ENCODE measurements around the gene ABR. TPM values are rescaled to one million over a fixed set of nuclear protein-coding genes. Genes with fewer than 3 reads are reported as not detected.
"Not testable (repeated sequence)": the region's sequence is repeated elsewhere in the genome, so short reads cannot be mapped to it uniquely, and the experiment has no call there.

The ABR gene
- total RNA-seq, 1 donor from 2014 or later: 34.7 TPM

GRCh38 chr17:1121442-1121817, 58.4 kb downstream of the ABR start:
- DNase-seq (ENCODE audit: low read depth in 2 of 2): not testable (repeated sequence)

- DNase-seq (ENCODE audit: low read depth in 2 of 2): no peak
Observed at GRCh38 chr17:1120596-1121441, 59.0 kb downstream of the ABR start.

GRCh38 chr17:1119924-1120323, 59.9 kb downstream of the ABR start:
- no peak for DNase-seq (ENCODE audit: low read depth in 2 of 2)

- DNase-seq (ENCODE audit: low read depth in 2 of 2): no peak
Observed at GRCh38 chr17:1116602-1117001, 63.2 kb downstream of the ABR start.

- DNase-seq (ENCODE audit: low read depth in 2 of 2): no peak
Observed at GRCh38 chr17:1112875-1113274, 66.9 kb downstream of the ABR start.

- no peak for DNase-seq (ENCODE audit: low read depth in 2 of 2)
Observed at GRCh38 chr17:1111599-1112443, 68.0 kb downstream of the ABR start.

GRCh38 chr17:1110862-1111598, 68.8 kb downstream of the ABR start:
- peak; percentile 79 to 95 for DNase-seq (ENCODE audit: low read depth in 2 of 2)

GRCh38 chr17:1110541-1110861, 69.3 kb downstream of the ABR start:
- no peak for DNase-seq (ENCODE audit: low read depth in 2 of 2)

GRCh38 chr17:1109606-1110540, 69.9 kb downstream of the ABR start:
- no peak for DNase-seq (ENCODE audit: low read depth in 2 of 2)

GRCh38 chr17:1108765-1109605, 70.8 kb downstream of the ABR start:
- peak in 1 of 2 donors; percentile 49 for DNase-seq (ENCODE audit: low read depth in 2 of 2)

GRCh38 chr17:1108478-1108764, 71.4 kb downstream of the ABR start:
- DNase-seq (ENCODE audit: low read depth in 2 of 2): peak in 1 of 2 donors; percentile 25

- no peak for DNase-seq (ENCODE audit: low read depth in 2 of 2)
Observed at GRCh38 chr17:1107777-1108477, 71.9 kb downstream of the ABR start.

GRCh38 chr17:1107083-1107776, 72.6 kb downstream of the ABR start:
- no peak for DNase-seq (ENCODE audit: low read depth in 2 of 2)

GRCh38 chr17:1104222-1104621, 75.6 kb downstream of the ABR start:
- no peak for DNase-seq (ENCODE audit: low read depth in 2 of 2)

GRCh38 chr17:1100382-1100781, 79.4 kb downstream of the ABR start:
- no peak for DNase-seq (ENCODE audit: low read depth in 2 of 2)

- no peak for DNase-seq (ENCODE audit: low read depth in 2 of 2)
Observed at GRCh38 chr17:1099242-1099641, 80.5 kb downstream of the ABR start.

- not testable (repeated sequence) for DNase-seq (ENCODE audit: low read depth in 2 of 2)
Observed at GRCh38 chr17:1097972-1098744, 81.6 kb downstream of the ABR start.

- no peak for DNase-seq (ENCODE audit: low read depth in 2 of 2)
Observed at GRCh38 chr17:1096215-1096614, 83.6 kb downstream of the ABR start.

Data from dermis microvascular lymphatic vessel endothelial cell (primary cell).